ENCODE results near the gene RILPL2. TPM values are rescaled to one million over a fixed set of nuclear protein-coding genes. Genes with fewer than 3 reads are reported as not detected.

The RILPL2 gene
- total and polyA plus RNA-seq, 9 of the 15 experiments (the other 6 are each of a cell fraction or from before 2014, with no cell fraction given): 0.61 to 5.8 (median 4.3) TPM

DNA sequence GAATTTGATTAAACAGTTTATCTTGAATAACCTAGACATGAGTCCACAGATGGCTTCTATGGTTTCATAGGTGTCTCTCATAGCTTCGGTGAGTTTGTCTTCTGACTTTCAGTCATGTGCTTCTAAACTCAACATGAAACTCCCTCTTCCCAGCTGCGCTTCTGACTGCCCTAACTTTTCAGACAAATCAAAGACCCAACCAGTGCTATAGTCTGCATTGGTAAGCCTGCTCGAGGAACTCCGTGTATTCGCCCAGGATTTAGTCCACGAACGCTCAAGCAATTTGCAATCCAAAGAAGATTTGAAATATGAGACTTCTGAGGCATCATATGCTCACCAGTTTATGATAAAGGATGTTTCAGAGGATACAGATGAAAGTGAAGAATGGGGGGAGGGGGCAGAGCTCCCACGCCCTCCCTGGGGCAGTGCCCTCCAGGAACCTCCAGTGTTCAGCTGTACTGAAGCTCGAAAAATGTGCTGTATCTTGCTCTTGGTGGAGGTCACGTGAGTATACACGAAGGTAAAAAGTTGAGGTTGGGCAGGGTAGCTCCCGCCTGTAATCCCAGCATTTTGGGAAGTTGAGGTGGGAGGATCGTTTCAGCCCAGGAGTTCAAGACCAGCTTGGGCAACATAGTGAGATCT is 5.2 kb upstream of the RILPL2 start:
- H2AFZ ChIP-seq (ENCODE audit: low read depth, low read length): no peak overlapping the region
- DNase-seq (ENCODE audit: extremely low read depth in 1 of 4, low spot score in 3 of 4) (no peak), FAIRE-seq (no peak), ATAC-seq (no peak)
- H3K27me3 ChIP-seq (ENCODE audit: control insufficient read depth in 2 of 2, insufficient read depth in 2 of 2, low read length in 2 of 2): no peaks in the 10 kb centered on the region
- no peaks in the 10 kb centered on the region for H3K36me3 ChIP-seq (ENCODE audit: control insufficient read depth, insufficient read depth, low read length)
- no peak overlapping the region for H3K4me3 ChIP-seq
- BruUV-seq (replicated peaks): no TSS peak
- no peaks in the 10 kb centered on the region for H3K9me1 ChIP-seq (ENCODE audit: control insufficient read depth, insufficient read depth, low read length)
- intact Hi-C loops (cut with micrococcal nuclease): no loop called here
- CTCF ChIA-PET (ENCODE audit: low intra/inter-chr PET ratio): no interaction called here
- H3K27ac ChIP-seq (ENCODE audit: extremely low read depth, low read depth, low read length): no peak overlapping the region
- H3K79me2 ChIP-seq (ENCODE audit: control insufficient read depth, insufficient read depth, low read length): no peaks in the 10 kb centered on the region
- no peak overlapping the region for H3K9ac ChIP-seq (ENCODE audit: insufficient read depth in 1 of 2, low read depth in 2 of 2, low read length in 2 of 2)
- in situ Hi-C loops (cut with MboI): no loop called here
- WGBS (ENCODE audit: insufficient coverage, low coverage, missing lambda C conversion rate): 54% methylated on average over 13 of the region's 13 CpGs
- peaks cover 0 to 8% of the 10 kb centered on the region in 2 experiments; a peak in 2 of 5 replicates for H3K4me1 ChIP-seq (replicated peaks in 1 of 2; ENCODE audit: control insufficient read depth in 2 of 2, insufficient read depth in 2 of 2, low read length in 2 of 2)
- no peak overlapping the region for H3K4me2 ChIP-seq (ENCODE audit: insufficient read depth, low read length)
- no peaks in the 10 kb centered on the region for H3K9me3 ChIP-seq (replicated peaks; ENCODE audit: control insufficient read depth, insufficient read depth, low read depth, low read length)
- POLR2A ChIA-PET: interaction anchor here (0.6 to 1.6 kb wide), 2 partner anchors 9 to 16 kb away, joined by 3 to 5 read pairs; partner anchors contain the start of gene SNRNP35
- TF ChIP-seq, protein P1, sequence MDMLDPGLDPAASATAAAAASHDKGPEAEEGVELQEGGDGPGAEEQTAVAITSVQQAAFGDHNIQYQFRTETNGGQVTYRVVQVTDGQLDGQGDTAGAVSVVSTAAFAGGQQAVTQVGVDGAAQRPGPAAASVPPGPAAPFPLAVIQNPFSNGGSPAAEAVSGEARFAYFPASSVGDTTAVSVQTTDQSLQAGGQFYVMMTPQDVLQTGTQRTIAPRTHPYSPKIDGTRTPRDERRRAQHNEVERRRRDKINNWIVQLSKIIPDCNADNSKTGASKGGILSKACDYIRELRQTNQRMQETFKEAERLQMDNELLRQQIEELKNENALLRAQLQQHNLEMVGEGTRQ (CRISPR knock-in tag; IDR thresholded peaks at IDR 0.05): 0 out of 2 replicates have a peak, but pooled peaks have one; percentile 12
- TF ChIP-seq L3MBTL2 (IDR thresholded peaks at IDR 0.05) (no peak), RUNX1 (IDR thresholded peaks at IDR 0.05; ENCODE audit: low read depth) (no peak), TFE3 (CRISPR knock-in tag; IDR thresholded peaks at IDR 0.05) (0 out of 2 replicates have a peak, but pooled peaks have one; percentile 10), AFF4 (CRISPR knock-in tag; IDR thresholded peaks at IDR 0.05) (no peak), SIN3A (IDR thresholded peaks at IDR 0.05; ENCODE audit: borderline replicate concordance in 2 of 2, control insufficient read depth in 1 of 2, low read depth in 2 of 2, low read length in 2 of 2) (no peak)
- H4K20me1 ChIP-seq (replicated peaks; ENCODE audit: control insufficient read depth, insufficient read depth, low read length): no peaks in the 10 kb centered on the region

Measured in K562 (cell line).